H1 (cell line): ENCODE measurements around the gene SRRM2. TPM values are rescaled to one million over a fixed set of nuclear protein-coding genes. Genes with fewer than 3 reads are reported as not detected.

Source experiments
- CTCF ChIA-PET: fragments of 300-600 bp; sonication (Branson Sonifier 250); formaldehyde crosslinking; loops from one replicate; lab custom pipeline; 2021; ENCODE audit not compliant: partially characterized antibody; lab: Charles Lee
- POLR2A ChIA-PET: fragments of 300-600 bp; sonication (Branson Sonifier 250); formaldehyde crosslinking; loops from one replicate; lab custom pipeline; 2021; ENCODE audit warnings: inconsistent platforms; ENCODE audit not compliant: partially characterized antibody; lab: Charles Lee
- DNase-seq, 2 experiments: peaks; one replicate each; pipeline versions ENCODE4 v3.0.0 to v3.0.0-alpha.2; 2010 to 2022; ENCODE audit warnings: low spot score in 2 of 2, low read depth in 1 of 2, mixed read lengths in 1 of 2
- FAIRE-seq: peaks from 2 replicates; lab custom pipeline; 2011; peaks lifted over from hg19 to GRCh38; lab: Jason Lieb, UNC
- H2AFZ ChIP-seq: 2 replicates; pipeline ENCODE4 v1.8.1; 2012; ENCODE audit warnings: low read length, inconsistent platforms
- H2AK5ac ChIP-seq: 2 replicates; pipeline ENCODE4 v1.6.1; 2013; ENCODE audit warnings: low read depth, low read length
- H2BK120ac ChIP-seq: replicated peaks from 2 replicates; pipeline ENCODE3; 2013; ENCODE audit warnings: low read depth, low read length, inconsistent platforms
- H2BK12ac ChIP-seq: 2 replicates; pipeline ENCODE4 v1.6.1; 2013; ENCODE audit warnings: low read depth, low read length
- H2BK15ac ChIP-seq: 2 replicates; pipeline ENCODE4 v1.6.1; 2013; ENCODE audit warnings: low read length
- H2BK20ac ChIP-seq: 2 replicates; pipeline ENCODE4 v1.6.1; 2013; ENCODE audit warnings: low read length
- H2BK5ac ChIP-seq: 2 replicates; pipeline ENCODE4 v1.6.1; 2013; ENCODE audit warnings: low read depth, low read length
- H3K14ac ChIP-seq: 2 replicates; pipeline ENCODE4 v1.6.1; 2013; ENCODE audit warnings: inconsistent platforms; ENCODE audit not compliant: insufficient read length
- H3K18ac ChIP-seq: 2 replicates; pipeline ENCODE4 v1.6.1; 2013; ENCODE audit warnings: low read length; ENCODE audit errors: extremely low read depth
- H3K23ac ChIP-seq: 2 replicates; pipeline ENCODE4 v1.6.1; 2013; ENCODE audit warnings: inconsistent platforms; ENCODE audit not compliant: insufficient read length
- H3K23me2 ChIP-seq: 2 replicates; pipeline ENCODE4 v1.6.1; 2013; ENCODE audit warnings: low read depth, low read length
- H3K27ac ChIP-seq: 2 replicates; pipeline ENCODE4 v1.6.1; 2011; ENCODE audit warnings: low read depth, low read length, inconsistent platforms
- H3K27me3 ChIP-seq, 4 experiments: replicated peaks in 1 of 4; 1 replicate in 1 of 4; 2 replicates in 3 of 4; pipeline versions ENCODE4 v1.6.1 to v1.8.1; 2011 to 2013; ENCODE audit warnings: low read length in 3 of 4, mild to moderate bottlenecking in 3 of 4, inconsistent platforms in 2 of 4, mixed read lengths in 2 of 4, moderate library complexity in 1 of 4; ENCODE audit not compliant: control insufficient read depth in 3 of 4, insufficient read depth in 3 of 4; ENCODE audit errors: extremely low read depth in 1 of 4
- H3K36me3 ChIP-seq, 4 experiments: 2 replicates each; pipeline versions ENCODE4 v1.6.1 to v1.8.1; 2011 to 2013; ENCODE audit warnings: mild to moderate bottlenecking in 4 of 4, low read length in 3 of 4, moderate library complexity in 2 of 4, control low read depth in 1 of 4, inconsistent platforms in 1 of 4; ENCODE audit not compliant: insufficient read depth in 4 of 4, control insufficient read depth in 2 of 4
- H3K4ac ChIP-seq: replicated peaks from 2 replicates; pipeline ENCODE3; 2013; ENCODE audit warnings: low read length, low read depth, mixed read lengths, inconsistent platforms; ENCODE audit not compliant: insufficient read length
- H3K4me1 ChIP-seq, 4 experiments: replicated peaks in 1 of 4; 1 replicate in 1 of 4; 2 replicates in 3 of 4; pipeline versions ENCODE4 v1.6.1 to v1.8.1; 2011 to 2013; ENCODE audit warnings: low read length in 3 of 4, inconsistent platforms in 2 of 4, mixed read lengths in 1 of 4; ENCODE audit not compliant: insufficient read depth in 4 of 4, control insufficient read depth in 3 of 4
- H3K4me2 ChIP-seq, 2 experiments: 2 replicates each; pipeline versions ENCODE4 v1.6.1 to v1.8.1; 2011 to 2013; ENCODE audit warnings: low read depth in 2 of 2, low read length in 2 of 2, control low read depth in 1 of 2, inconsistent platforms in 1 of 2, mild to moderate bottlenecking in 1 of 2; ENCODE audit not compliant: insufficient read depth in 1 of 2
- H3K4me3 ChIP-seq, 4 experiments: fragments of 200-600, 300-600 bp in 1 of 4; sonication (generic), shearing (Covaris generic), sonication (Bioruptor Twin) in 1 of 4; 2 replicates each; pipeline versions ENCODE4 v1.5.1 to v1.8.1; 2011 to 2016; ENCODE audit warnings: low read length in 4 of 4, low read depth in 3 of 4, control low read depth in 2 of 4, inconsistent platforms in 2 of 4, mild to moderate bottlenecking in 2 of 4, mixed read lengths in 1 of 4, moderate library complexity in 1 of 4; ENCODE audit not compliant: insufficient read depth in 2 of 4; ENCODE audit errors: extremely low read depth in 1 of 4
- H3K56ac ChIP-seq: replicated peaks from 2 replicates; pipeline ENCODE3; 2013; ENCODE audit warnings: low read depth, mild to moderate bottlenecking, mixed read lengths, low read length, inconsistent platforms; ENCODE audit not compliant: insufficient read length
- H3K79me1 ChIP-seq: 2 replicates; pipeline ENCODE4 v1.6.1; 2013; ENCODE audit warnings: low read depth, low read length, control low read depth
- H3K79me2 ChIP-seq, 2 experiments: 2 replicates each; pipeline versions ENCODE4 v1.6.1 to v1.8.1; 2012 to 2013; ENCODE audit warnings: low read length in 2 of 2, mild to moderate bottlenecking in 2 of 2, inconsistent platforms in 1 of 2; ENCODE audit not compliant: insufficient read depth in 2 of 2, control insufficient read depth in 1 of 2
- H3K9ac ChIP-seq, 4 experiments: replicated peaks in 1 of 4; 1 replicate in 1 of 4; 2 replicates in 3 of 4; pipeline versions ENCODE4 v1.6.1 to v1.8.1; 2011 to 2013; ENCODE audit warnings: low read depth in 3 of 4, low read length in 3 of 4, control low read depth in 2 of 4, mild to moderate bottlenecking in 2 of 4, moderate library complexity in 2 of 4, inconsistent platforms in 1 of 4; ENCODE audit errors: extremely low read depth in 1 of 4
- H3K9me3 ChIP-seq, 2 experiments: 2 replicates each; pipeline versions ENCODE4 v1.6.1 to v1.8.1; 2012 to 2013; ENCODE audit warnings: mild to moderate bottlenecking in 2 of 2, moderate library complexity in 2 of 2, control low read depth in 1 of 2, inconsistent platforms in 1 of 2, low read depth in 1 of 2, low read length in 1 of 2, mixed read lengths in 1 of 2; ENCODE audit not compliant: insufficient read depth in 2 of 2
- H4K20me1 ChIP-seq, 2 experiments: replicated peaks in 1 of 2; 2 replicates each; pipeline versions ENCODE3 to v1.8.1; 2011 to 2013; ENCODE audit warnings: inconsistent platforms in 2 of 2, low read length in 2 of 2, mild to moderate bottlenecking in 1 of 2; ENCODE audit not compliant: insufficient read depth in 2 of 2, control insufficient read depth in 1 of 2
- H4K5ac ChIP-seq: 2 replicates; pipeline ENCODE4 v1.6.1; 2013; ENCODE audit warnings: low read length, low read depth, mixed read lengths, inconsistent platforms; ENCODE audit not compliant: insufficient read length
- H4K8ac ChIP-seq: 2 replicates; pipeline ENCODE4 v1.8.0; 2013; ENCODE audit warnings: mild to moderate bottlenecking, moderate library complexity, low read length, inconsistent platforms; ENCODE audit not compliant: insufficient read depth; ENCODE audit errors: extremely low read depth
- H4K91ac ChIP-seq: replicated peaks from 2 replicates; pipeline ENCODE3; 2013; ENCODE audit warnings: low read length, mixed read lengths, inconsistent platforms; ENCODE audit not compliant: insufficient read length
- SP1 ChIP-seq: IDR thresholded peaks from 2 replicates; pipeline ENCODE4 v1.6.1; 2011; ENCODE audit warnings: low read depth, low read length
- WGBS, 2 experiments: shearing (Covaris generic) in 1 of 2; methylation state at CpG; one replicate each; pipeline versions ENCODE4 v1.1.6 to v1.1.7; 2013 to 2015; ENCODE audit warnings: low lambda C conversion rate in 2 of 2, mixed read lengths in 2 of 2, inconsistent platforms in 1 of 2, low coverage in 1 of 2, missing lambda C conversion rate in 1 of 2; ENCODE audit not compliant: insufficient replicate concordance in 2 of 2, insufficient coverage in 1 of 2, insufficient read length in 1 of 2; ENCODE audit errors: extremely low coverage in 1 of 2, missing lambda C conversion rate in 1 of 2; 5-methylcytosine and 5-hydroxymethylcytosine counted together
- polyA plus RNA-seq, 7 experiments: library from polyadenylated mRNA; depleted of rRNA in 3 of 7; stranded (reverse) in 5 of 7; unstranded in 2 of 7; fragments of >200 nt in 5 of 7; fragments of 200-250 nt in 2 of 7; gene quantifications; 1 replicate in 5 of 7; 2 replicates in 1 of 7; 4 replicates in 1 of 7; pipeline versions ENCODE4 v1.2.1 to v1.2.3, GENCODE V29; 2011 to 2013; ENCODE audit warnings: missing spikeins in 2 of 7, mixed read lengths in 2 of 7
- total RNA-seq: library from RNA; stranded (reverse); fragmentation: NEBNext Ultra II Directional; extraction: Animal tissue kit (Norgen Biotek cat#: 25700); gene quantifications from 2 replicates; pipeline ENCODE4 v1.2.1, GENCODE V29; 2021

SRRM2 gene
- total and polyA plus RNA-seq, 2 of the 8 experiments (the other 6 are each of a cell fraction or from before 2014, with no cell fraction given) = 300 to 579 TPM

GRCh38 chr16:2734844-2735515 lies 17.5 kb upstream of the SRRM2 start:
- no peak overlapping the region for H4K91ac ChIP-seq
- H2BK12ac ChIP-seq = no peak overlapping the region
- no peak overlapping the region; the same call in 1 of the 2 replicates for H4K8ac ChIP-seq
- FAIRE-seq = no peak
- H2BK15ac ChIP-seq = no peak overlapping the region
- no peak overlapping the region for H4K5ac ChIP-seq
- no peaks in the 10 kb centered on the region for H3K27me3 ChIP-seq
- H2BK5ac ChIP-seq = no peak overlapping the region
- no peaks in the 10 kb centered on the region for H3K79me2 ChIP-seq
- H3K27ac ChIP-seq = no peak overlapping the region
- no peak overlapping the region for H3K4me3 ChIP-seq
- H3K36me3 ChIP-seq = no peaks in the 10 kb centered on the region
- no peak overlapping the region for H2BK120ac ChIP-seq
- no peak overlapping the region for H3K4me2 ChIP-seq
- WGBS, 2 experiments = 91% methylated on average over 10 of the region's 10 CpGs; no CpG with 5 or more reads in 1 of the 2 experiments
- H3K23me2 ChIP-seq = no peaks in the 10 kb centered on the region
- no peak overlapping the region for H3K9ac ChIP-seq
- no peak overlapping the region for H3K4ac ChIP-seq
- no peak overlapping the region for H2BK20ac ChIP-seq
- no peak overlapping the region for H2AFZ ChIP-seq
- no peaks in the 10 kb centered on the region for H4K20me1 ChIP-seq
- H3K14ac ChIP-seq = no peak overlapping the region
- no peaks in the 10 kb centered on the region for H3K79me1 ChIP-seq
- ChIA-PET CTCF (interaction anchor here (1.0 kb wide), 1 partner anchor 19 kb away, joined by 3 read pairs; no protein-coding TSS in a partner anchor), POLR2A (interaction anchor here (2.0 to 8.0 kb wide), 2 partner anchors 11 to 16 kb away, joined by 7 to 96 read pairs; partner anchors contain the start of gene SRRM2)
- no peak overlapping the region for H3K56ac ChIP-seq
- DNase-seq = no peak
- no peak overlapping the region for H3K23ac ChIP-seq
- H3K4me1 ChIP-seq = no peaks in the 10 kb centered on the region; a peak in 4 of 7 replicates
- no peak overlapping the region for H3K18ac ChIP-seq
- no peak overlapping the region for H2AK5ac ChIP-seq
- no peaks in the 10 kb centered on the region for H3K9me3 ChIP-seq
- TF ChIP-seq SP1 = no peak
